Body of pancreas (tissue), 4 donors: ENCODE measurements around the gene WDR49.

Source experiments
- CTCF ChIP-seq, 7 experiments: fragments of 450-650 bp in 4 of 7; fragments of 200-600 bp in 3 of 7; sonication (generic) in 3 of 7; IDR thresholded peaks; one replicate each; pipeline ENCODE4 v1.5.1; 2016 to 2019; ENCODE audit warnings: antibody characterized with exemption in 7 of 7
- POLR2A ChIP-seq, 3 donors: fragments of 450-650 bp; IDR thresholded peaks; one replicate each; pipeline ENCODE4 v1.6.1; 2016; ENCODE audit warnings: antibody characterized with exemption in 3 of 3, mild to moderate bottlenecking in 2 of 3

- TF ChIP-seq CTCF (IDR thresholded peaks at IDR 0.05) (no peak), POLR2A (IDR thresholded peaks at IDR 0.05) (no peak)
Measured at GRCh38 chr3:167568634-167569033, 85.1 kb downstream of the WDR49 start.
